ENCODE measurements around the gene CCDC81. TPM values are rescaled to one million over a fixed set of nuclear protein-coding genes. Genes with fewer than 3 reads are reported as not detected.

CCDC81 gene
- total RNA-seq, 4 donors from 2014 or later, result 0.78 to 3.3 (median 1.3) TPM

DNA sequence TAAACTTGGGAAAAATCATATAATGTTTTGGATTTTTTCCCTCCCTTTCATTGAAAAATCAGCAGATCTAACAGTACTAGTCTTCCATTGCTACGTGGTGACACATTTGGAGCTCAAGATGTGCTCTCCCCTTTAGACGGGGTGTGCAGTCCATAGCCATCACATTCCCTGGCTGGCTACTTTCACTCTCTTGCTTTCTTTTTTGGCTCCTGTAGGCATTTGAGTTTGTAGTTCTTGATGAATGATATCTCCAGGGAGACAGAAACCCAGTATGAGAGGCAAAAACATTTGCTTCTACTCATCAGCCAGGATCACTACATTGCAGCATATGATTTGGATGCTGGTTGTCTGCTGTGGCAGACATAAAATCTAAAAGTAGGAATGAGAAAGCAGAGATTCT is 12.1 kb downstream of the CCDC81 start:
- TF ChIP-seq CTCF (IDR thresholded peaks at IDR 0.05) (no peak), EP300 (IDR thresholded peaks at IDR 0.05) (no peak), POLR2A (IDR thresholded peaks at IDR 0.05) (no peak)
- Histone ChIP-seq H3K4me3 (no peak overlapping the region), H3K27ac (no peak overlapping the region), H3K9me3 (no peaks in the 10 kb centered on the region), H3K4me1 (no peaks in the 10 kb centered on the region), H3K36me3 (no peaks in the 10 kb centered on the region), H3K27me3 (no peaks in the 10 kb centered on the region)
- no peak for DNase-seq (ENCODE audit: low spot score in 2 of 2)
- 76 to 82% methylated on average over 2 of the region's 2 CpGs for WGBS, 2 donors

DNA sequence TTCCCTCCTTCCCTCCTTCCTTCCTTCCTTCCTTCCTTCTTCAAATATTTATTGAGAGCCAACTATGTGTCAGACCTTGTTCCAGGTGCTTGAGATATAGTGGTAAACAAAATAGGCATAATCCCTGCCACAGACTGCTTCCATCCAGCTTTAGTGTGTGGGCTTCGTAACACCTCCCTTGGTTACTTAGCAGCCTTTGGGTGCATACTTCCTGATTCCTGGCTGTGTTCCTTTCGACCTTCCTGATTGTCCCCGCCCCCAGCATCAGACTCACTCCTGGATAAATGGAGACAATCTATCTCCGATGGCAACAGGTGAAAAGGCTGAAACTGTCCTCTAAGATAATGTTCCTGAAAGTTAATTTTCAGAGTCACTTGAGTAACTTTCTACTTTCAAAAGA is 13.5 kb downstream of the CCDC81 start:
- no peak overlapping the region for H3K4me3 ChIP-seq
- no peaks in the 10 kb centered on the region for H3K4me1 ChIP-seq
- H3K27ac ChIP-seq, result no peak overlapping the region
- WGBS, 2 donors, result 64 to 65% methylated on average over 4 of the region's 4 CpGs
- no peaks in the 10 kb centered on the region for H3K9me3 ChIP-seq
- no peaks in the 10 kb centered on the region for H3K27me3 ChIP-seq
- no peak for DNase-seq (ENCODE audit: low spot score in 2 of 2)
- H3K36me3 ChIP-seq, result no peaks in the 10 kb centered on the region
- TF ChIP-seq EP300 (IDR thresholded peaks at IDR 0.05) (no peak), CTCF (IDR thresholded peaks at IDR 0.05) (no peak), POLR2A (IDR thresholded peaks at IDR 0.05) (no peak)

DNA sequence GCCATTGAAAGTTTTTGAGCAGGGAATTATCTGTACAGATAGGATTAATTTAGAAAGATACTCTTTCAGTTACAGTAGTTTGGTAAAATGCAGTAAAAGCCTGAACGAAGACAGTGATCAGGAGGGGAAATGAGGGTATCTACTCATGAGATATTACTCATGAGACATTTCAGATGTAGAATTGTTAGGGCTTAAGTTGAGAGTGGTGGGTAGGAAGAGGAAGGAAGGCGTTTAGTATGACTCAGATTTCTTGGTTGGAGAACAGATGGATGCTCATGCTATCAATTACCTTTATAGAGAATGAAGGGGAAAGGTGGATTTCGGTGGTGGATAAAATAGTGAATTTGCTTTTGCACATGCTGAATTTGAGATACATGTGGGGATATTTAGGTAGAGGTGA is 15.8 kb downstream of the CCDC81 start:
- no peak for DNase-seq (ENCODE audit: low spot score in 2 of 2)
- Histone ChIP-seq H3K36me3 (no peaks in the 10 kb centered on the region), H3K4me1 (peaks cover 0 to 13% (median 0%) of the 10 kb centered on the region in 4 donors), H3K4me3 (no peak overlapping the region), H3K27ac (no peak overlapping the region), H3K9me3 (no peaks in the 10 kb centered on the region), H3K27me3 (no peaks in the 10 kb centered on the region)
- no peak for TF ChIP-seq EP300 (IDR thresholded peaks at IDR 0.05)
- TF ChIP-seq POLR2A (IDR thresholded peaks at IDR 0.05), result no peak
- no peak for TF ChIP-seq CTCF (IDR thresholded peaks at IDR 0.05)
- WGBS, 2 donors, result 91 to 92% methylated on average over 3 of the region's 3 CpGs

DNA sequence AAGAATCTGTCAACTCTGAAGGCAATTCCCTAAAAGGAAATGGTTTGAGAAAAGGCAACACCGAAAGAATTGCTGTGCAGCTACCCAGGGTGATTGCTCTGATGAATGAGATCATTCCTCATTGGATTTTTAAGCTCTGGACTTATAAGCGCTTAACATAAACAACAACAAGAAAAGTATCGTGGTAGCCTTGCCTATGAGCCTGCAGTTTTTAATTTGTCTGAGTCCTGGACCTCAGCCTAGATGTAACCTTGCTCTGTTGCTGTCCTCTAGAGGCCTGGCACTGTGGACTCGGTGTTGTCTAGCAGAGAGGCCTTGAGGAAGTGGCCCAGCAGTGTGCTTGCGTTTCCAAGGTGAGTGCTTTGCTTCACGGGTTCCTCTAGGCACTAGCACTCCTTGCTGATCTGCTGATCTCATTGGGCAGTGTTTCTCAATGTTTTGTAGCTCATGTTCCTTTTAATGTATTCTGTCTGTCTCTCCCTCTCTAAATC is 20.4 kb downstream of the CCDC81 start:
- Histone ChIP-seq H3K36me3 (no peaks in the 10 kb centered on the region), H3K9me3 (no peaks in the 10 kb centered on the region), H3K27me3 (no peaks in the 10 kb centered on the region), H3K4me3 (no peak overlapping the region), H3K4me1 (peaks cover 0 to 13% (median 0%) of the 10 kb centered on the region in 4 donors), H3K27ac (no peak overlapping the region)
- DNase-seq (ENCODE audit: low spot score in 2 of 2), result no peak
- WGBS, 2 donors, result 46 to 50% methylated on average over 6 of the region's 6 CpGs
- TF ChIP-seq CTCF (IDR thresholded peaks at IDR 0.05) (no peak), EP300 (IDR thresholded peaks at IDR 0.05) (no peak), POLR2A (IDR thresholded peaks at IDR 0.05) (no peak)

GRCh38 chr11:86396396-86396795 is 21.7 kb downstream of the CCDC81 start:
- no peak for TF ChIP-seq CTCF (IDR thresholded peaks at IDR 0.05)
- TF ChIP-seq EP300 (IDR thresholded peaks at IDR 0.05), result no peak
- no peak for TF ChIP-seq POLR2A (IDR thresholded peaks at IDR 0.05)

More at GRCh38 chr11:86396396-86396795, 21.7 kb downstream of the CCDC81 start:
- Histone ChIP-seq H3K27ac (no peak overlapping the region), H3K27me3 (no peaks in the 10 kb centered on the region), H3K36me3 (no peaks in the 10 kb centered on the region), H3K4me1 (peaks cover 0 to 13% (median 0%) of the 10 kb centered on the region in 4 donors), H3K9me3 (no peaks in the 10 kb centered on the region), H3K4me3 (no peak overlapping the region)
- no peak for DNase-seq (ENCODE audit: low spot score in 2 of 2)
- 94 to 98% methylated on average over 2 of the region's 2 CpGs for WGBS, 2 donors
